ENCODE measurements around the gene ADAMTS10.

ADAMTS10 gene

GRCh38 chr19:8595651-8596050 is 14.9 kb downstream of the ADAMTS10 start:
- no peak overlapping the region for H3K4me3 ChIP-seq (ENCODE audit: control insufficient read depth, low read depth, low read length)
- DNase-seq (ENCODE audit: low read depth) = no peak
- no peak for TF ChIP-seq CTCF (conservative IDR thresholded peaks at IDR 0.05; ENCODE audit: control insufficient read depth, insufficient read depth, low read depth, low read length)

GRCh38 chr19:8593931-8594330 is 16.6 kb downstream of the ADAMTS10 start:
- DNase-seq (ENCODE audit: low read depth) = no peak
- H3K4me3 ChIP-seq (ENCODE audit: control insufficient read depth, low read depth, low read length) = no peak overlapping the region
- peak; percentile 13 for TF ChIP-seq CTCF (conservative IDR thresholded peaks at IDR 0.05; ENCODE audit: control insufficient read depth, insufficient read depth, low read depth, low read length)

GRCh38 chr19:8592231-8593009 is 18.1 kb downstream of the ADAMTS10 start:
- H3K4me3 ChIP-seq (ENCODE audit: control insufficient read depth, low read depth, low read length) = no peak overlapping the region
- TF ChIP-seq CTCF (conservative IDR thresholded peaks at IDR 0.05; ENCODE audit: control insufficient read depth, insufficient read depth, low read depth, low read length) = no peak
- peak; percentile 75 for DNase-seq (ENCODE audit: low read depth)

- TF ChIP-seq CTCF (conservative IDR thresholded peaks at IDR 0.05; ENCODE audit: control insufficient read depth, insufficient read depth, low read depth, low read length) = no peak
- DNase-seq (ENCODE audit: low read depth) = no peak
- no peak overlapping the region for H3K4me3 ChIP-seq (ENCODE audit: control insufficient read depth, low read depth, low read length)
These were observed 21.3 kb downstream of the ADAMTS10 start for GRCh38 chr19:8589177-8589714.

GRCh38 chr19:8585894-8586750 is 24.4 kb downstream of the ADAMTS10 start:
- TF ChIP-seq CTCF (conservative IDR thresholded peaks at IDR 0.05; ENCODE audit: control insufficient read depth, insufficient read depth, low read depth, low read length) = peak; percentile 37
- no peak overlapping the region for H3K4me3 ChIP-seq (ENCODE audit: control insufficient read depth, low read depth, low read length)
- no peak for DNase-seq (ENCODE audit: low read depth)

GRCh38 chr19:8584965-8585893 is 25.3 kb downstream of the ADAMTS10 start:
- DNase-seq (ENCODE audit: low read depth) = no peak
- TF ChIP-seq CTCF (conservative IDR thresholded peaks at IDR 0.05; ENCODE audit: control insufficient read depth, insufficient read depth, low read depth, low read length) = no peak
- H3K4me3 ChIP-seq (ENCODE audit: control insufficient read depth, low read depth, low read length) = no peak overlapping the region
